GM19455 (cell line): Measurements from ENCODE around the gene RORC.
A peak's percentile ranks its signal among the peaks of the same experiment; 100 is the strongest.
"Not testable (repeated sequence)": the region's sequence is repeated elsewhere in the genome, so short reads cannot be mapped to it uniquely, and the experiment has no call there.

Experiments
- ATAC-seq: cut with Tn5 transposase; IDR thresholded peaks from one replicate; pipeline ENCODE4 v1.9.1; 2021; ENCODE audit not compliant: unreplicated experiment

RORC gene

DNA sequence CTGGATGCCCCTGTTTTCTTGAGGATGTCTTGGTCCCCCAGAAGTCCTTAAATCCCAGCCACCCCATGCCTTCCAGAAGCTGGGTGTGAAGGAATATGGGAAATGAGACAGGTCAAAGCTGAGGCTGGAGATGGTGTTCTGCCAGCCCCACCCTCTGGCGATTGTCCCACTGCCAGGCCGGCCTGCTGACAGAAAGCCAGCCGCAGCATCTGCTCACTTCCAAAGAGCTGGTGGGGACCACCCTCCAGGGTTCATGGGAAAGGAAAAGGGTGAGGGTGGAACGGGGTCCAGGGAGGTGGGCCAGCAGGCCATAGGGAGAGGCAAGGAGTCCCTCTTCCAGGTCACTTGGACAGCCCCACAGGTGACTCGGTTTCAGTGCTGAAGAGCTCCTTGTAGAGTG, 24.5 kb downstream of the RORC start:
- no peak for ATAC-seq

DNA sequence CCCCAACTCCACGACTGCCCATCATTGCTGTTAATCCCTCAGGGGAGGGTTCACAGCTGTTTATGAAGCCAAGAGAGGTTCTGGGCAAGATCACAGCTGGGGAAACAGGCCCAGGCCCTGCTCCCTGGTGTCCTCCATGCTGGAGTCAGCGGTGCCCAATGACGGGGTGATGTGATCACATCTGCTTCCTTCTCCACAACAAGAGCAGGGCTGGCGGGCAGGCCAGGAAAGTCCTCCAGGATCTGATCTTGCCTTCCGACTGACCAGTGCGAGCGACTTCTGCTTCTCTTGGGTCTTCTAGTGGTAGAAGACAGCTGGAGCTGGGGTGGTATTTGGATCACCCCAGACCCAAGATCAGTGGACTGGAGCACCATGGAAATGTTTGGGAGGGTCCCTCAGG, 25.4 kb downstream of the RORC start:
- no peak for ATAC-seq

DNA sequence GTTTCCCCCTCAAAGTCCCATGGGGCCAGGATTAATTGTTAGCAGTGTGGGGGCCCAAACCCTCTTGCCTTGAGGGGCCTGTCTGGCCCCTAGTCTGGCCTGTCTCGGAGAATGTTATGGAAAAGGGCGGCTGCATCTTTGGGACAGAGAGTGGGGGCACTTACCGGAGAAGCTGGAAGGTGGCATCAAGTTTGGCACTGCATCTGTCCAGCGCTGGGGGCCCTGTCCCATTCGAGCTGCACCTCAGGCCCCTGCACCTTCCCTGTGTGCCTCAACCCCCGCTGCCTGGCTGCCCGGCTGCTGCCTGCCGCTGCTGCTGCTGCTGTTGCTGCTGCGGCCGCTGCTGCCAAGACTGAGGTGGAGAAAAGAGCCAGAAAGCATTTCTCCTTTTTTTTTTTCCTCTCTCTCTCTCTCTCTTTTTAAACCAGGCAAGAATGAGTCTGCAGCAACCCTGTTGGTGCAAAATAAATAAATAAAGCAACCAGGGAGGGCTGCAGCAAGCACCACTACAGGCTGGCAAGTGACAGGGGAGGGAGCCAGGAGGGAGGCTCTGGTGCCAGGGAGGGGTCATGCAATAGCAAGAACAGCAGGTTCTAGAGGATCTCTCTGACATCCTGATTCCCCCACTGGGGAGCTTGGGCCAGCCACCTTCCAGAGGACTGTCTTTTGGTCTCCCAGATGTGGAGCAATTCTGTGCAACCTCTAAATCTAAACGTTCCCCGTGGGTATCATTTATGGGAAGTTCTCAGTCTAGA, 26.4 kb downstream of the RORC start, which contains the start of gene LINGO4:
TSS of gene LINGO4 (minus strand) at position 354 of the 755 bp plus-strand sequence. CDS start 2,715 bp downstream, outside the sequence.
- ATAC-seq, result no peak

DNA sequence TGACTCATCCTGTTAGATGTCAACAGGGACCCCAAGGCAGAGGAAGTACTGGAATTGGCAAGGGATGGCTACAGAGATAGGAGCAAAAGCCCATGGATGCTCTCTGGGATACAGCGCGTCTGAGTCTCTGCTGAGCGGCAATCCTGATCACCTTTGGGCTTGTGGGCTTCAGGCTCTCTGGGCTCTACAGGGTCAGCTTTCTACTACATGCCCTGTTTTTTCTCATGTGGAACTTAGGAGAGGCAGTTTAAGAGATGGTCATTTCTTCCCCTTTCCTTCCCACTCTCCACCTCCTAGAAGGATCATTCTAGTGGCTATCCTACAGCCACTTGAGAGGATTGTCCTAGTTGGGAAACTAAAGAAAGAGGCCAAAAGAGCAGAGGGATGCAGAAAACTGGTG, 27.7 kb downstream of the RORC start:
- ATAC-seq, result no peak

DNA sequence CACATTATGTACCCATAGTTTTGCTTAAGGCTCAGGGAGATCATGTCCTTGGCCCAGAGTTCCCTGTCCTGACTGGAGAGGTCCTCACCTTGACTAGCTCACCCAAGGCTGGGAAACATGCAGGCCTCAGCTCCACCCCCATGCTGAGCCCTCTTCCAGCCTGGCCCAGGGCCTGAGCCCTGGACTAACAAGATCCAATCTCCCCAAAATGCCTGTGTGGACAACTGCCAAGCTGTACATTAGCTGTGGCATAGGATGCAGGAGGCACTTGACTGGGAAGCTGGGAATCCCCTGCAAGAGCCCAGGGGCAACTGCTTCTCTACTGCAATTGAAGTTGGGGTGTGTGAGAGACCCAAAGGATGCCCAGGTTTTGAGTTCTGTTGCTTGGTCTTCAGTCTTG, 28.4 kb downstream of the RORC start:
- ATAC-seq, result no peak

DNA sequence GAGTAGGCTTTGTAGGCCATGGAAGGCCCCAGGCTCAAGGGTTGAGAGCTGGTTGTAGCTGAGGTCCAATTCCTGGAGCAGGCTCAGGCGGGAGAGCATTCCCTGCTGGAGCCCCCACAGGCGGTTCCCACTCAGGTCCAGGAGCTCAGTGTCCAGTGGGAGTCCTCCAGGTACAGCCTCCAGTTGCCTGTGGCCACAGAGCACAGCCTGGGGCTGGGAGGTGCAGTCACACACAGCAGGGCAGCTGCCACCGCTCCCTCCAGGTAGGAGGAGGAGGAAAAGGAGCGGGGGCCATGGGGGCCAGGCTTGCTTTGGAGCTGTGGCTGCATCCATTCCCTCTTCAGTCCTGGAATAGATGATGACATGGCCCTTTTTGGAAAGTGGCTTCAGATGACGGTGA, 29.2 kb downstream of the RORC start:
- no peak for ATAC-seq

DNA sequence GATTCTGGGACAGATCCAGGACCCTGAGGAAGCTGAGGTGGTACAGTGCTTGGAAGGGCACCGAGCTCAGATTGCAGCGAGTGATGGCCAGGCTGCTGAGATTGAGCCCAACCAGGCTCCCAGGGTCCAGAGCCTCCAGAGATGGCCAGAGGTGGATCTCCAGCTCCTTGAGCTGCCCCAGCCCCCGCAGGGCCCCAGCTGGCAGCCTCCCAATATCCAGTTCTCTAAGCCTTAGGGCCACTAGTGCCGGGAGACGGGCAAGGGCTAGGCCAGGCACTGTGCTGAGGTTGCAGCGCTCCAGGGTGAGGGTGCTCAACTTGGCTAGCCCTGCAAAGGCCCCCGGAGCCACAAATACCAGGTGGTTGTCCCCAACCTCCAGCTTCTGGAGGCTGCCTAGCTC, 29.8 kb downstream of the RORC start:
- ATAC-seq, result no peak

DNA sequence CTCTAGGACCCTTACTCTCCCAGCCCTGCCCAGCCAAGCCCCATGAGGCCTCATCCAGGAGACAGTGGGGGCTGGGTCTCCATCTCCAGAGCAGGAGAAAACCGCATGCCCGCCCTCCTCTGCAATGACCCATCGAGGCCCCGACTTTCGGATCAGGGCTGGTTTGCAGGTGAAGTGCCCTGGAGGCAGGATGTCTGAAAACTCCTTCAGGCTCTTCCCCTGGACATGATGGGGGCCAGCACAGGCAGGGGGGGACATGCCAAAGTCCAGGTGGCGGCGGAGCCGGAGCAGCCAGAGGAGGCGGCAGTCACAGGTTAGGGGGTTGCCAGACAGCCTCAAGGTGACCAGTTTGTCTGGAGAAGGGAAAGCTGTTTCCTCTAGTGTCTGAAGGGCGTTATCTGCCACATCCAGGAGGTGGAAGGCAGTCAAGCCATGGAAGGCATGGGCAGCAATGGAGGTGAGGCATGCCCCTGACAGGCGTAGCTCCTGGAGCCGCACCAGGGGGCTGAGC, 30.2 kb downstream of the RORC start:
- no peak for ATAC-seq

DNA sequence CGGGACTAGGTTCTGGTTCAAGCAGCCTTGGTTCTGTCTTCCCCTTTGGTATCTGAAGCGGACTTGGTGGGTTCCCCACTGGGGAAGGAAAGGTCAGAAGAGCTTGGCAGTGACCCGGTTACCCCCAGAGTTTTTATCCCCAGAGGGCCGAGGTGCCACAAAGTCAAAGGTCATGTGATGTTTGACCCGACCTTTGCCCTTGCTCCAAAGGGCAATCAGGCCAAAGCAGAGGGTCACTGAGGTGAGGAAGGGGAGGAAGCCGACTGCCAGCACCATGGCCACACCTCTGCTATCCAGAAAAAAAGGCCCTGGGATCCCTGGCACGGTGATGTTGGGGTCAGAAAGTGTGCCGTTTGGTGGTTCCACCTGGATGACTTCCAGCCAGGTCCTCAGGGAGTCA, 30.8 kb downstream of the RORC start:
- no peak for ATAC-seq

DNA sequence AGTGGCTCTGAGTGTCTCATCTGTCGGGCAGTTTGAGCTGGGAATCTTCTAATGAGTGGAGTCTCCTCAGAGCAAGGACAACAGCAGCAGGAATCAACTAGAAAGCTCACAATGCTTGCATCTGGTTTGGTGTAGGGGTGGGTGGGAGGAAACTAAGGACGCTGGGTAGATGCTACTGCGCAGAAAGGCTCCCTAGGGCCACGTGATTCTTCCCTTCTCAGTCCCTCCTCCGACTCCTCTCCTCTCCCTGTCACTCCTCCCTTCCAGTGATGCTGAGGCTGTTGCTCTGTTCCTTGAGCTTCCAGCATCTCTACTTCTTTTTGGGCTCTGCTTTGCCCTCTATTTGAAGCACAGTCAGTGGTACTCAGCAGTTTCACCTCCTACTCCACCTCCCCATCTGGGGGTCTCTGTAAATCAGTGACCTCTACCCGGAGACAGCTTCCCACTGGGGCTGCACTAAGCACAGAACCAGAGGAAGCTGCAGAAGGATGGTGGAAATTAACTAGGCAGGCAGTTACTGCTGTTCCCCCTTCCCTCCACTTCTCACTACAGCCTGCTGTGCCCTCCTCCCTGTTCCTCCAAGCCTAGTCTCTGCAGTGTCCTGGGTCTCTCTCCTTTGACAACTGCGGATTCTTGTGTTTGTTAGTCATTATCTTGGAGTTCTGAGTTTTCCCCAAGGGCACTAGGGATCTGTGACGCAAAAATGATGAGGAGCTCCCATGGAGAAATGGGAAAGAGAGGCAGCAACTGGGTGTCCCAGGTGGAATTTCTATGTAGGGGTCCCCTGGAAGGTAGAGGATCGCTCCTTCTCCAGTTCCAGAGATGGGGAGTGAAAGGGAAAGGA, 32.2 kb downstream of the RORC start:
- no peak for ATAC-seq

DNA sequence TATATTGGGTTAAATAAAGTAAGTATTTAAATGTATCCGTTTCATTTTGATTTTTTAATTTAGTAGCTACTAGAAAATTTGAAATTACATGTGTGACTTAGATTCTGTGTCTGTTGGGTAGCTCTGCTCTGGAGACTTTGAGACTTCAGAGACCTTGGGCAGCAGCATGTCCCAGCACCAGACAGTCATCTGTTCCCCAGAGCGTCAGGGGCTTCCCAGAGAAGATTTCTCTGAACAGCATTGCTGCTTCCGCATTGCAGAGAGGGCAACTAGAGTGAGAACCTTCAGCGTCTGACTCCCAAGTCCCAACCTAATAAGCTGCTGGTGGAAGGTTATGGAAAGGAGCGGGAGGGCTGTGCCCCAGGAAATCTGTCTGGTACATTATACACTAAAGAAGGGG, 33.0 kb downstream of the RORC start:
- ATAC-seq, result no peak

DNA sequence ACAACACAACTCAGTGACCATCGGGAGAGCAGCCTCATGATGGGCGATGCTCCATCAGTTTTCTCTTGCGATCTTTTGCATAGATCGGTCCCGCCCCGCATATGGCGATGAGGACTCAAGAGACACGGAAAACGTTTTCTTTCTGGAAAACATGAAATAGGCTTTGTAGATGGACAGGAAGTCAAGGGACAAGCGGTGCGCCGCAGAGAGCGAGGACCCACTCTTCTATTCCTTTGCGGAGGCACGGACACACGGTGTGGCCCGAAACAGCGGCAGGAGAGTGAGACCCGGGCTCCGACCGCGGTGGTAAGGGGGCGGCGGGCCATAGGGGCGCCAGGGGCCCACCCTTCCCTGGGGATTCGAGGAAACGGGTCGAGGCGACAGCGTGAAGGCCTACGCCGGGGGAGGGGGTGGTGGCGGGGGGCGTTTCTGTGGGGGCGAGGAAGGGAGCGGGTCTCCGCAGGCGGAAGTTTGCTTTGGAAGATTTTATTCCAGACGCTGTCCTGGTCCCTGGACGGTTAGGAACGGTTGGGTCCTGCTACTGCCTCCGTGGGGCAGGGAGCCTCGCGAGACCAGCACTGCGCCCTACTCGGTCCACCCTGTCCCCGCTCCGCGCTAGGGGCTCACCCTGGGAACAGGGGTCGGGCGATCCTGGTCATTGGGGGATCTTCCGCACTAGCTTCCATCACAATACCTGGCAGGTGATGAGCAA, 40.5 kb downstream of the RORC start:
- peak; percentile 15 for ATAC-seq

DNA sequence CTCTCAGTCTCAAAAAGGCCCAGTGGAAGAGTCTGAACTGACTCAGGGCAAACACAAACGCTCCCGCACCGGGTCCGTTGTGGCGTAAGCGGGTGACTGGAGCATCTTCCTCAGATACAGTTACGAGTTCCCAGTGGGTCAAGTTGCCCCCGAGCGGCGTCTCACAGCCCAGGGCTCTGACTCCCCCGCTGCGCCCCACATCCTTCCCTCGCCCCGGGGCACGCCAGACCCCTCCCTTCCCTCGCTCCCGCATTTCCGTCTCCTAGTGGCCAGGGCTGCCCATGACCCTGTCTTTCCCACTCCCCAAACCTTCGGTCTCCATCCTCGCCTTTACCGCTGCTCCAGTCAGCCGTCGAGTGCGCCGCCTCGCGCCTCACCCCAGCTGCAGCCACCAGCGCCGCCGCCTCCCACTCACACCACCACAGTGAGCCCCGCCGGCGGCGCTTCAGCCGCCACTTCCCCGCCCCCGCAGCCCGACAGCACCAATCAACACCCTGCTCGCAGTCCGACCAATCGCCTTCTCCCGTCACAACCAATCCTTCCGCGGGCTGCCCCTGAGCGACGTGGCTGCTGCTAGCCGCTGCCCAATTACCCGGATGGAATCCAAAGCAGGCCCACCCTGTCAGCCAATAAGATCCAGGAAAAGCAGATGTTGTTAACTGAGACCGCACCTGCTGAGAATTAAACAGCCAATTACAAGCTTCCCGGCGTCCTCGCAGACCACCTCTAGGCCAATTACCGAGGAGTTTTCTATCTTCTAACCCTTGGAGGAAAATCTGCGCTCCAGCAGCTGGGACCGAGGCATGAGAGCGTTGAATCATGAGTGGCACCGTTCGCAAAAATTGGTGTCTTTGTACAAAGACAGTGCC, 41.3 kb downstream of the RORC start, which contains the start of gene TDRKH:
TSS of gene TDRKH (minus strand) at position 430 of the 869 bp plus-strand sequence. CDS start 7,478 bp downstream, outside the sequence.
- peak; percentile 96 for ATAC-seq

DNA sequence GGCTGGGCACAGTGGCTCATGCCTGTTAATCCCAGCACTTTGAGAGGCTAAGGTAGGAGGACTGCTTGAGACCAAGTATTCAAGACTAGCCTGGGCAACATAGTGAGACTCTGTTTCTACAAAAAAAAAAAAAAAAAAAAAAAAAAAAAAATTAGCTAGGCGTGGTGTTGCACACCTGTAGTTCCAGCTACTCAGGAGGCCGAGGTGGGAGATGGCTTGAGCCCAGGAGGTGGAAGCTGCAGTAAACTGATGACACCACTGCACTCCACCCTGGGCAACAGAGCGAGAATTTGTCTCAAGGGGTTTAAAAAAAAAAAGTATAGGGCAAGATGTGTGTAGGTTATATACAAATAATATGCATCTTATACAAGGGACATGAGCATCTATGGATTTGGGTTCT, 43.9 kb downstream of the RORC start:
- no peak for ATAC-seq

DNA sequence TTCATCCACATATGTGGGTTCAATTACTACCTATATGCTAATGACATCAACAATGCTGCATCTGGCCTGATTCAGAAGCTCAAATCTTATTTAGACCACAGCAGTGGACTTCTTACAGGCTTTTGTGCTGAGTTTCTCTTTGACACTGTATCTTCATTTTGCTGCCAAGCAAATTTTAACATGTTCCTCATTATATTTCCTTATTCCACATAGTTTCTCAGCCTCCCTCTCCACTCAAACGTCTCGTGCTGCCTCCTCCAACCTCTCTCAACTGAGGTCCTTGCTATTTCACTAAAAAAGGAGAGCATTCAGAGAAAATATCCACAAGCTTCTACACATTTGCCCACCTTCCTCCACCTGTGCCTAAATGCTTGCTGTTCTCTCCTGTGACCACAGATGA, 47.8 kb downstream of the RORC start:
- ATAC-seq, result no peak

DNA sequence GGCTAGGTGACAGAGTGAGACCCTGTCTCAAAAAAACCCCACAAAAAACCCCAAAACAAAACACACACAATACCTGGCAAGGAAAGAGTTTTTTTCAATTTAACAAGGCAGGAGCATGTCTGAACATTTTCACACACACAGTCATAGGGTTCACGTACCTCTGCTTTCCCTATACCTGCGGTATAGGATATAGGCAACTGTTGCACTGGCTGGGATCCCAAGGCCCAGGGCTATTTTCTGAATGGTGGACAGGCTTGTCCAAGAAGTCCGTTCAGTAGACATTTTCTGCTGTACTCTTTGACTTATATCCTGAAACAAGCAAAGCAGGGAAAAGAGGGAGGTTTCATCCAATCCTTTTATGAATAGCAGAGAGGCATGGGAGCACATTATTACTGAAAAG, 48.9 kb downstream of the RORC start:
- ATAC-seq, result no peak

DNA sequence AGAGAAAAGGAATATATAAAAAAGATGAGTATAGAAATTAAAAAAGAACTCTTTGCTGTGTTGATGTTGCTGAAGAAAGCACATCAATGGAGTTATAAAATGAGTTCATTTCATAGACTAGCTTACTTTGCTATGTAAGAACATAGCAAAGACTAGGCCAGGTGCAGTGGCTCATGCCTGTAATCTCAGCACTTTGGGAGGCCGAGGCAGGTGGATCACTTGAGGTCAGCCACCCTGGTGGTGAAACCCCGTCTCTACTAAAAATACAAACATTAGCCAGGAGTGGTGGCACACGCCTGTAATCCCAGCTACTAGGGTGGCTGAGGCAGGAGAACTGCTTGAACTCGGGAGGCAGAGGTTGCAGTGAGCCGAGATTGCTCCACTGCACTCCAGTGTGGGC, 49.6 kb downstream of the RORC start:
- not testable (repeated sequence) for ATAC-seq

DNA sequence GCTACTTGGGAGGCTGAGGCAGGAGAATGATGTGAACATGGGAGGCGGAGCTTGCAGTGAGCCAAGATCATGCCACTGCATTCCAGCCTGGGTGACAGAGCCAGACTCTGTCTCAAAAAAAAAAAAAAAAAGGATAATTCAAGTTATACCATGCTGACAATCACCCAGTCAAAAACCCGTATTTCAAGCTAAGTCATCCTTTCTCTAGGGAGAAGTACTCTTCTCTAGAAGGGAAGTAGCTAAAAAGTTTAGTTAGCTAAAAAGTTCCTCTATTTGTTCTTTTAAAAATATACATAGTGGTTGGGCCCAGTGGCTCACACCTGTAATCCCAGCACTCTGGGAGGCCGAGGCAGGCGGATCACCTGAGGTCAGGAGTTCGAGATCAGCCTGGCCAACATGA, 50.9 kb downstream of the RORC start:
- not testable (repeated sequence) for ATAC-seq

DNA sequence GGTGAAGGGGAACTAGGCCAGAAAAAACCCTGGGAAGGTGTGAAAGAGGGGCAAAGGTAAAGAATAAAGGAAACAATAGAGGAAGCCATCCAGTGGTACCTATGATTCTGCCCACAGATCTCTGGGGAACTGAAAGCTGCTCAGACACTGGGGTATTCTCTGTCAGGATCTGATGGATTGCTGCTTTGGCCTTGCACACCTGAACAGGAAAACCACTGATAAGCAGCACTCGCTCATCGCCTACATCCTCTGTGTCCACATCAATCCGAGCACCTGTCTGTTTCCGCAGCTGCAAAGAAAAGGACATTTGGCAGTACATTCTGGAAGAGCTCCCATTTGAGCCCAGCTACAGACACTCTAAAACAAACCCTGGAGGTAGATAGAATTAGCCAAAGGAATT, 51.8 kb downstream of the RORC start:
- no peak for ATAC-seq

DNA sequence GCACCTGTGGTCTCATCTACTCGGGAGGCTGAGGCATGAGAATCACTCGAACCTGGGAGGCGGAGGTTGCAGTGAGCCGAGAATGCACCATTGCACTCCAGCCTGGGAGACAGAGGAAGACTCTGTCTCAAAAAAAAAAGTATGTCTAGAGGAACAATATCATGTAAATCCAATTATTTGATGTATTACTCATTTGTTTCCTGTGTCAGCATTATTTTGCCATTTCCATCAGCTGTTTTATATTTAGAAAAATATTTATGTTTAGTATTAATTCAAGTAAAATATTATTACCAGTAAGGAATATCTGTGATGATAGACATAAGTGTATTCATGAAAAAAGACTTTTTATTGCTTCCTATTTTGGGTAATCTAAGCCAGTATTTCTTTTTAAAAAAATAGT, 54.3 kb downstream of the RORC start:
- no peak for ATAC-seq
